ENCODE measurements around the gene NPB.

The NPB gene

DNA sequence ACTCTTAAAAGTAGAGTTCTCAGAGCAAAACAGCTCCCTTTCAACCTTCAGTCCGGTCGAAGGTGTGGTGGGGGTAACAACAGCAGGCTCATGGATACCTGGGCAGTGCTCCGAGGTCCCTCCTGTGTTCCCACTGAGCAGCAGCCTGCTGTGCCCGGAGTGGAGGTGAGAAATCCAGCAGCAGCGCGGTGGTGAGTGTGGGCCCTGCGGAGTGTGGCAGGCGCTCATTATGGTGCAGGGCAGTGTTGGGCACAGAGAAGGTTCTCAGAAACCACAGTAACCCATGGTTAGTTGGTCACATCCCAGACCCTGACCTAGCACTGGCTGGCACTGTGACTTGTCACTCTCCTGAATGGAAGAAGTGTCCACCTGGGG lies 36.7 kb upstream of the NPB start:
- H3K4me1 ChIP-seq (ENCODE audit: control insufficient read depth, insufficient read depth, low read length, poor library complexity, severe bottlenecking): peaks cover 41% of the 10 kb centered on the region
- H3K36me3 ChIP-seq (ENCODE audit: control insufficient read depth, insufficient read depth, low read length): peaks cover 77% of the 10 kb centered on the region
- no peak overlapping the region for H3K27ac ChIP-seq (ENCODE audit: low read depth, low read length, severe bottlenecking)
- WGBS, 2 experiments (ENCODE audit: insufficient coverage in 2 of 2): 96 to 97% methylated on average over 6 to 8 of the region's 8 CpGs
- H3K4me3 ChIP-seq (ENCODE audit: extremely low read depth, insufficient read depth, low read length, poor library complexity, severe bottlenecking): no peak overlapping the region
- no peaks in the 10 kb centered on the region for H3K9me3 ChIP-seq (ENCODE audit: control insufficient read depth, low read length)

DNA sequence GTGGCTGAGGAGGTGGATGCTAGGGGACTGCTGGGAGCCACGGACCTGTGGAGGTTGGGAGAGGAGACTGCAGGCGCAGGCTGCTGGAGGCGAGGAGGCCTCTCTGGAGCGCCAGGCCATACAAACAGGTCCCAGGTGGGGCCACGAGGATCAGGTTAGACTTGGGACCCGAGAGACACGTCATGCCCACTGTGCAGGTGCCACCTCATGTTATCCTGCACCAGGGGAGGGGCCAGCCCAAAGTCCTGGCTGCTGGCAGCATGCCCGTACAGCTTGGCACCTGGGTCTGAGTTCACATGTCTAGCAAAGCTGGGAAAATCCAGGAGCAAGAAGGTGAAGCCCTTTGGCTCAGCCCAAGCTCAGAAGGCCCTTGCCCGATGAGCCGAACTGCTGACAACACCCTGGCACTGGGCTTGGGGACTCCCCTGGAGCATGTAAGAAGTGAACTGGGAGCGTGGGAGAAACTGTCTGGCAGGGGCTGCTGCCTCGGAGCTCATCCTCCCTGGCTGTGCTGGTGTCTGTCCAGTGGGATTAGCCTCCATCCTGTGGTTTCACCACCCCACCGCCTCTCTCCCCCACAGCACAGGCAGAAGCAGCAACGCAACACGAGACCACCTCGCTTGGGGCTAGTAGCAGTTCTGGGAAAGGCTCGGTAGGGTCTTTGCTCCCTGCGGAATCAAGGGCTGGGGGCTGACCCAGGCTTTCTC lies 36.2 kb upstream of the NPB start:
- Histone ChIP-seq H3K4me3 (ENCODE audit: extremely low read depth, insufficient read depth, low read length, poor library complexity, severe bottlenecking) (no peak overlapping the region), H3K4me1 (ENCODE audit: control insufficient read depth, insufficient read depth, low read length, poor library complexity, severe bottlenecking) (peaks cover 41% of the 10 kb centered on the region), H3K36me3 (ENCODE audit: control insufficient read depth, insufficient read depth, low read length) (peaks cover 78% of the 10 kb centered on the region), H3K9me3 (ENCODE audit: control insufficient read depth, low read length) (no peaks in the 10 kb centered on the region), H3K27ac (ENCODE audit: low read depth, low read length, severe bottlenecking) (peak overlapping the region; percentile 57)
- WGBS, 2 experiments (ENCODE audit: insufficient coverage in 2 of 2): 91 to 95% methylated on average over 17 to 18 of the region's 18 CpGs

GRCh38 chr17:81866440-81867169 lies 35.4 kb upstream of the NPB start:
- Histone ChIP-seq H3K9me3 (ENCODE audit: control insufficient read depth, low read length) (no peaks in the 10 kb centered on the region), H3K36me3 (ENCODE audit: control insufficient read depth, insufficient read depth, low read length) (peaks cover 78% of the 10 kb centered on the region), H3K27ac (ENCODE audit: low read depth, low read length, severe bottlenecking) (peak overlapping the region; percentile 82), H3K4me3 (ENCODE audit: extremely low read depth, insufficient read depth, low read length, poor library complexity, severe bottlenecking) (no peak overlapping the region), H3K4me1 (ENCODE audit: control insufficient read depth, insufficient read depth, low read length, poor library complexity, severe bottlenecking) (peaks cover 41% of the 10 kb centered on the region)
- 98% methylated on average over 12 to 13 of the region's 18 CpGs for WGBS, 2 experiments (ENCODE audit: insufficient coverage in 2 of 2)

- Histone ChIP-seq H3K9me3 (ENCODE audit: control insufficient read depth, low read length) (no peaks in the 10 kb centered on the region), H3K4me1 (ENCODE audit: control insufficient read depth, insufficient read depth, low read length, poor library complexity, severe bottlenecking) (peaks cover 41% of the 10 kb centered on the region), H3K27ac (ENCODE audit: low read depth, low read length, severe bottlenecking) (peak overlapping the region; percentile 82), H3K4me3 (ENCODE audit: extremely low read depth, insufficient read depth, low read length, poor library complexity, severe bottlenecking) (no peak overlapping the region), H3K36me3 (ENCODE audit: control insufficient read depth, insufficient read depth, low read length) (peaks cover 73% of the 10 kb centered on the region)
- WGBS, 2 experiments (ENCODE audit: insufficient coverage in 2 of 2): 84% methylated on average over 18 to 23 of the region's 23 CpGs
Observed at GRCh38 chr17:81867170-81867990, 34.7 kb upstream of the NPB start.

DNA sequence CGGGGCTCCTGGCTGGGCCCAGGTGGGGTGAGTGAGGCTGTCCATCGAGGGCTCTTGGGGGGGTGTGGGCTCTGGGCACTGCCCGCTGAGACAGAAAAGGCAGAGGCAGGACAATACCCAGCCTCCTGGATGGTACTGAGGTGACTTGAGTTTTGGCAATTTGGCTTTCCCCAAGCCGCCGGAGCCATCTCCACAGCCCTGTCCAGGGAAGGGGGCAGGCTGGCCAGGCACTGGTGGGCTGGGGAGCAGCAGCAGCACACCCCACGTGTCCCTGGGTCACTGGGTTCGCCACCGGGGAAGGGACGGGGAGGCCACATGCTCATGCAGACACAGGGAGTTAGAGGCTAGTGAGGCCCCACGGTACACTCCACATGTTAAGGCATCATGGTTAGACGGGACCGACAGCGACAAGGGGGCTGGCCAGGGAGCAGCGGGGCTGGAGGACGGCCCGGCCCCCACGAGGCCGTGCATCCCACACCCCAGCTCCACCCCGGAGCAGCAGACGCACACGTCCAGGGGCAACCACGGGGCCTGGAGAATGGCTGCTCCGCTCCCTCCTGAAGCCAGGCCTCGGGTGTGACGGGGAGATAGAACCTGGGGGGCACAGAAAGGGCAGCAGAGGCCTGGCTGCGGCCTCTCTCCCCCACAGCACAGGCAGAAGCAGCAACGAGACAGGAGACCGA lies 33.9 kb upstream of the NPB start:
- Histone ChIP-seq H3K4me3 (ENCODE audit: extremely low read depth, insufficient read depth, low read length, poor library complexity, severe bottlenecking) (no peak overlapping the region), H3K4me1 (ENCODE audit: control insufficient read depth, insufficient read depth, low read length, poor library complexity, severe bottlenecking) (peaks cover 41% of the 10 kb centered on the region), H3K9me3 (ENCODE audit: control insufficient read depth, low read length) (no peaks in the 10 kb centered on the region), H3K36me3 (ENCODE audit: control insufficient read depth, insufficient read depth, low read length) (peaks cover 66% of the 10 kb centered on the region), H3K27ac (ENCODE audit: low read depth, low read length, severe bottlenecking) (peak overlapping the region; percentile 82)
- WGBS, 2 experiments (ENCODE audit: insufficient coverage in 2 of 2): 76 to 82% methylated on average over 17 to 23 of the region's 28 CpGs

- peaks cover 60% of the 10 kb centered on the region for H3K36me3 ChIP-seq (ENCODE audit: control insufficient read depth, insufficient read depth, low read length)
- H3K4me3 ChIP-seq (ENCODE audit: extremely low read depth, insufficient read depth, low read length, poor library complexity, severe bottlenecking): no peak overlapping the region
- peak overlapping the region; percentile 82 for H3K27ac ChIP-seq (ENCODE audit: low read depth, low read length, severe bottlenecking)
- peaks cover 41% of the 10 kb centered on the region for H3K4me1 ChIP-seq (ENCODE audit: control insufficient read depth, insufficient read depth, low read length, poor library complexity, severe bottlenecking)
- H3K9me3 ChIP-seq (ENCODE audit: control insufficient read depth, low read length): no peaks in the 10 kb centered on the region
- 68 to 82% methylated on average over 24 to 30 of the region's 30 CpGs for WGBS, 2 experiments (ENCODE audit: insufficient coverage in 2 of 2)
Observed at GRCh38 chr17:81868674-81869220, 33.3 kb upstream of the NPB start.

DNA sequence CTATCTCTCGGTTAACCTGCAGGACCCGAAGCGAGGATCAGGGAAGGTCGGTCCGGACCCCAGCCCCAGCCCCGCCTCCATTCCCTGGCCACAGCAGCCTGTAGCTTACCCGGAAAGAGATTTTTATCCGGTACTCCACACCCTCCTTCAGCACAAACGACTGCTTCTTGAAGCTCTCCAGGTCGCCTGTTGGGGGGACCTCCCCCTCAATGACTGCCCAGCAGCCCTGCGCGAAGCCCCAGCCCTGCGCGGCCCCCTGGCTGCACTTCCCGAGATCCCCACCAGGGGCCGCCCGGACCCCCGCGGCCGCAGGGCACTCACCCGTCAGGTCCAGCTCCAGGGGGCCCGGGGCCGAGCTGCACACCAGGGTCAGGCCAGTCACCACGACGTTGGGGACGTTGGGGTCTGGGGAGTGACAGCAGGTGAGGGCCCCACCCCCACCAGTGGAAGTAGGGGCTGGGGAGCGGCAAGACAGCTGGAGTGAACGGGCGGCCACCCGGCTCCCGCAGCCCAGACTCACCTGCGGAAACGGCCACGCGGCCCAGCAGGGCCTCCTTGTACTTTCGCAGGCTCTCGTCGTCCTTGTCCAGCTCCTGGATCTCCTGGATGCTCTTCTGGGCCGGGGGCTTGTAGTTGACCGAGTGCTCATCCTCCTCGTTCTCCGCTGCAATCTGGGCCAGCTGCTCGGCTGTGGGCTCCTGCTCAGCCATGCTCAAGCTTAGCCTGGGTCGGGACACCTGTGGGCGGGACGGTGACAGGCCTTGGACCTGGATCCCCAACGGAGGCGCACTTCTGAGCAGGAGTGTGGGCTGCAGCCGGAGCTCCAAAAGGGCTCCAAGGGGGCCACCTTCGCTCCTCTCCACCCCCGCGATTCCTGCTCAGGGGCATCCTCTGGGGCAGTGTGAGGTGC lies 32.6 kb upstream of the NPB start:
- peak overlapping the region; percentile 86 for H3K4me3 ChIP-seq (ENCODE audit: extremely low read depth, insufficient read depth, low read length, poor library complexity, severe bottlenecking)
- H3K4me1 ChIP-seq (ENCODE audit: control insufficient read depth, insufficient read depth, low read length, poor library complexity, severe bottlenecking): peaks cover 41% of the 10 kb centered on the region
- WGBS, 2 experiments (ENCODE audit: insufficient coverage in 2 of 2): 43 to 52% methylated on average over 38 to 49 of the region's 52 CpGs
- peaks cover 53% of the 10 kb centered on the region for H3K36me3 ChIP-seq (ENCODE audit: control insufficient read depth, insufficient read depth, low read length)
- H3K27ac ChIP-seq (ENCODE audit: low read depth, low read length, severe bottlenecking): peak overlapping the region; percentile 82
- H3K9me3 ChIP-seq (ENCODE audit: control insufficient read depth, low read length): no peaks in the 10 kb centered on the region

DNA sequence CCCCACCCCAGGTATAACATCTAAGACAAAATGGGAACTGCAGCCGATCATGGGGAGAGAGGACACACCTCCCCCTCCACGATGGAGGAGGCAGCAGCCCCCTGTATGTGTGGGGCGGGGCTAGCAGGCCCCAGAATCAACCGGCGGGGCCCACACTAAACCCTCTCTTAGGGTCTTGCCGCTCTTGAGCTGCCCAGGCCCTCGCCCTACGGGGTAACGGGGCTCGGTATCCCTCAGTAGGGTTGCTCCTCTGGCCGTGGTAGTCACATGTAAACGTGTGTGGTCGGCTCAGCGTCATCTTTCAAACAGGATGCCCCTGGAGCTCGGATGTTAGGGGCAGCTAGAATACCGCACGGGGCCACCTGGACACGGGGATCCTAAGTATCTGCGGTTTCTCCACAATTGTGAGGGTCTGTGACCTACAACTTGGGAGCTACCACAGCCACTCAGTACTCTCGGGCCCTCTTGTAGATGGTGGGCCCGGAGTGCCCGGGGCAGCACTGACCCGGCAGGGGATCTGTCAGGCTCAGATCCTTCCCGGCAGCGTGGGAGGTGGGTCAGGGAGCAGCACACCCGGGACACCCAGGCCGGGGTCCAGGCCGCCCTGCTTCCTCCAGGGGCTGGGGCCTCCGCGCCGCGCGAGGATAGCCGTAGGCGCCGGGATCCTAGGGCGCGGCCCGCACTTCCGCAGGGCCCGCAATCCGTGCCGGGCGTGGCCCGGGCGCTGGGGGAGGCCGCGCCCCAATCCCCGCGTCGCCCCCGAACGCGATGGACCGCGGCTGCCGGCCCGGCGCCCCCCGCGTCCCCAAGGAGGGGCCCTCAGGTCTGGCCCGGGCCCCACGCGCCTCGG lies 31.7 kb upstream of the NPB start:
- 1% methylated on average over 57 to 59 of the region's 65 CpGs for WGBS, 2 experiments (ENCODE audit: insufficient coverage in 2 of 2)
- H3K4me1 ChIP-seq (ENCODE audit: control insufficient read depth, insufficient read depth, low read length, poor library complexity, severe bottlenecking): peaks cover 37% of the 10 kb centered on the region
- H3K9me3 ChIP-seq (ENCODE audit: control insufficient read depth, low read length): no peaks in the 10 kb centered on the region
- H3K4me3 ChIP-seq (ENCODE audit: extremely low read depth, insufficient read depth, low read length, poor library complexity, severe bottlenecking): peak overlapping the region; percentile 86
- peak overlapping the region; percentile 82 for H3K27ac ChIP-seq (ENCODE audit: low read depth, low read length, severe bottlenecking)
- peaks cover 44% of the 10 kb centered on the region for H3K36me3 ChIP-seq (ENCODE audit: control insufficient read depth, insufficient read depth, low read length)

DNA sequence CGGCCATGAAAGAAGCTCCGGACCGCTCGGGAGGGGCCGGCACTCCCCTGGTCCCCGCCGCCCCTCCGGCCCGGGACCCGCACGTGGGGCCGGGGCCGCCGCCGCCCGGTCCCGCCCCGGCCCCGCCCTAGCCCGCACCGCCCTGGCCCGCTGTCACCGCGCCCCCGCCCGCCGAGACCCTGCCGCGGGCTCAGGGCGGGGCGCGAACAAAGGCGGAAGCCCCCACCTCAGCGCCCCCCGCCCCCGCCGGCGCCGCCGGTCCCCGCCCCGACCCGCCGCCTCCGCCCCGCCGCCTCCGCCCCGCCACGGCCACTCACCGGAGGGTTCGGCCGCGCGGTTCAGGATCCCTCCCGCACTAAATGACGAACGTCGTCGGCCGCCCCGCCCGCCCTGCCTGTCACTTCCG lies 31.1 kb upstream of the NPB start, which contains the start of gene ARHGDIA:
ARHGDIA (minus strand) TSS at position 357 of the 406 bp plus-strand sequence. CDS start 1,407 bp downstream, outside the sequence.
- WGBS, 2 experiments (ENCODE audit: insufficient coverage in 2 of 2): 0% methylated on average over 35 to 38 of the region's 64 CpGs
- Histone ChIP-seq H3K4me3 (ENCODE audit: extremely low read depth, insufficient read depth, low read length, poor library complexity, severe bottlenecking) (peak within 1 kb of the TSS; percentile 86), H3K27ac (ENCODE audit: low read depth, low read length, severe bottlenecking) (peak within 1 kb of the TSS; percentile 93), H3K9me3 (ENCODE audit: control insufficient read depth, low read length) (no peaks in the 10 kb centered on the region), H3K36me3 (ENCODE audit: control insufficient read depth, insufficient read depth, low read length) (peaks cover 38% of the 10 kb centered on the region), H3K4me1 (ENCODE audit: control insufficient read depth, insufficient read depth, low read length, poor library complexity, severe bottlenecking) (peaks cover 32% of the 10 kb centered on the region)

Measured in mesodermal cell (in vitro differentiated cells).